OCI-LY1 (cell line): ENCODE data around the gene PLLP.

Source experiments
- H2AFZ ChIP-seq: fragments of 200-600 bp; sonication (generic), shearing (Covaris generic); 2 replicates; pipeline ENCODE4 v1.6.0; 2014; ENCODE audit warnings: antibody characterized with exemption, mild to moderate bottlenecking, low read length
- H3F3A ChIP-seq: fragments of 200-600 bp; sonication (generic), shearing (Covaris generic); 2 replicates; pipeline ENCODE4 v1.6.0; 2014; ENCODE audit warnings: mild to moderate bottlenecking, antibody characterized with exemption, low read length, moderate library complexity; ENCODE audit not compliant: insufficient read depth
- H3K27ac ChIP-seq: fragments of 200-600 bp; sonication (generic); 2 replicates; pipeline ENCODE4 v1.5.1; 2014; ENCODE audit warnings: low read length, mixed run types, mild to moderate bottlenecking, low read depth; ENCODE audit not compliant: poor library complexity, severe bottlenecking
- H3K27me3 ChIP-seq: fragments of 200-600 bp; sonication (generic); 2 replicates; pipeline ENCODE4 v1.6.0; 2014; ENCODE audit warnings: antibody characterized with exemption, mild to moderate bottlenecking, low read length, moderate library complexity; ENCODE audit not compliant: insufficient read depth
- H3K36me3 ChIP-seq: fragments of 200-600 bp; sonication (generic); 2 replicates; pipeline ENCODE4 v1.6.1; 2014; ENCODE audit warnings: mild to moderate bottlenecking, antibody characterized with exemption, low read length, moderate library complexity, mixed read lengths; ENCODE audit not compliant: insufficient read depth
- H3K4me1 ChIP-seq: fragments of 200-600 bp; sonication (generic); 2 replicates; pipeline ENCODE4 v1.5.1; 2014; ENCODE audit warnings: mild to moderate bottlenecking, low read length, moderate library complexity; ENCODE audit not compliant: insufficient read depth, severe bottlenecking
- H3K4me2 ChIP-seq: fragments of 200-600 bp; sonication (generic), shearing (Covaris generic); 2 replicates; pipeline ENCODE4 v1.6.1; 2014; ENCODE audit warnings: low read length
- H3K4me3 ChIP-seq: fragments of 200-600 bp; sonication (generic); 2 replicates; pipeline ENCODE4 v1.5.1; 2014; ENCODE audit warnings: low read length, low read depth, mild to moderate bottlenecking, mixed read lengths; ENCODE audit not compliant: poor library complexity, severe bottlenecking
- H3K79me2 ChIP-seq: fragments of 200-600 bp; shearing (Covaris generic); 2 replicates; pipeline ENCODE4 v1.6.1; 2016; ENCODE audit warnings: mixed run types, low read length, mixed read lengths; ENCODE audit not compliant: insufficient read depth
- H3K9ac ChIP-seq: fragments of 200-600 bp; sonication (generic), shearing (Covaris generic); 2 replicates; pipeline ENCODE4 v1.6.1; 2014; ENCODE audit warnings: mild to moderate bottlenecking, low read length, mixed read lengths
- H3K9me2 ChIP-seq: fragments of 200-600 bp; sonication (generic), shearing (Covaris generic); 2 replicates; pipeline ENCODE4 v1.6.1; 2014; ENCODE audit warnings: low read depth, mild to moderate bottlenecking, low read length, mixed read lengths
- H3K9me3 ChIP-seq: fragments of 200-600 bp; shearing (Covaris generic); 2 replicates; pipeline ENCODE4 v1.6.1; 2014; ENCODE audit warnings: low read length, mixed read lengths
- H4K20me1 ChIP-seq: fragments of 200-600 bp; sonication (generic), shearing (Covaris generic); 2 replicates; pipeline ENCODE4 v1.6.0; 2016; ENCODE audit warnings: mild to moderate bottlenecking, low read length; ENCODE audit not compliant: insufficient read depth
- CTCF ChIP-seq: fragments of 200-600 bp; sonication (generic), shearing (Covaris generic); IDR thresholded peaks from 2 replicates; pipeline ENCODE4 v1.5.1; 2017; ENCODE audit warnings: mild to moderate bottlenecking, antibody characterized with exemption, low read length, moderate library complexity, mixed read lengths
- EZH2 ChIP-seq: fragments of 200-600 bp; sonication (generic), shearing (Covaris generic); IDR thresholded peaks from 2 replicates; pipeline ENCODE4 v1.8.0; 2017; ENCODE audit warnings: borderline replicate concordance, mixed run types, mild to moderate bottlenecking, antibody characterized with exemption, low read length, moderate library complexity, mixed read lengths

The PLLP gene

GRCh38 chr16:57314161-57314785, 29.8 kb upstream of the PLLP start:
- no peaks in the 10 kb centered on the region for H3K4me1 ChIP-seq
- no peaks in the 10 kb centered on the region for H3K27me3 ChIP-seq
- no peak for TF ChIP-seq CTCF
- no peak for TF ChIP-seq EZH2
- H3K79me2 ChIP-seq = no peaks in the 10 kb centered on the region
- H3K4me3 ChIP-seq = no peak overlapping the region
- no peak overlapping the region for H2AFZ ChIP-seq
- no peak overlapping the region for H3K4me2 ChIP-seq
- no peaks in the 10 kb centered on the region for H3K36me3 ChIP-seq
- no peaks in the 10 kb centered on the region for H4K20me1 ChIP-seq
- no peaks in the 10 kb centered on the region for H3K9me2 ChIP-seq
- H3F3A ChIP-seq = no peaks in the 10 kb centered on the region
- H3K9me3 ChIP-seq = no peaks in the 10 kb centered on the region
- no peak overlapping the region for H3K27ac ChIP-seq
- H3K9ac ChIP-seq = no peak overlapping the region

- H3K27ac ChIP-seq = no peak overlapping the region
- no peaks in the 10 kb centered on the region for H3K4me1 ChIP-seq
Observed at GRCh38 chr16:57313509-57313908, 29.0 kb upstream of the PLLP start.

GRCh38 chr16:57310801-57311200, 26.3 kb upstream of the PLLP start:
- no peaks in the 10 kb centered on the region for H3K36me3 ChIP-seq
- peaks cover 6% of the 10 kb centered on the region; the same call in 1 of the 2 replicates for H3K27me3 ChIP-seq
- H3K27ac ChIP-seq = no peak overlapping the region
- TF ChIP-seq EZH2 (no peak), CTCF (no peak)
- no peak overlapping the region for H3K4me2 ChIP-seq
- H3F3A ChIP-seq = no peaks in the 10 kb centered on the region
- H3K4me3 ChIP-seq = no peak overlapping the region
- H4K20me1 ChIP-seq = no peaks in the 10 kb centered on the region
- no peaks in the 10 kb centered on the region for H3K9me2 ChIP-seq
- H3K79me2 ChIP-seq = no peaks in the 10 kb centered on the region
- no peak overlapping the region for H2AFZ ChIP-seq
- no peaks in the 10 kb centered on the region for H3K9me3 ChIP-seq
- no peak overlapping the region for H3K9ac ChIP-seq
- no peaks in the 10 kb centered on the region for H3K4me1 ChIP-seq

More at GRCh38 chr16:57313509-57313908, 29.0 kb upstream of the PLLP start:
- H3K27me3 ChIP-seq = no peaks in the 10 kb centered on the region
- no peak for TF ChIP-seq CTCF
- TF ChIP-seq EZH2 = no peak
- no peak overlapping the region for H3K9ac ChIP-seq
- H4K20me1 ChIP-seq = no peaks in the 10 kb centered on the region
- no peaks in the 10 kb centered on the region for H3K36me3 ChIP-seq
- H3K4me3 ChIP-seq = no peak overlapping the region
- no peaks in the 10 kb centered on the region for H3K79me2 ChIP-seq
- no peaks in the 10 kb centered on the region for H3K9me3 ChIP-seq
- no peak overlapping the region for H3K4me2 ChIP-seq
- no peaks in the 10 kb centered on the region for H3K9me2 ChIP-seq
- no peaks in the 10 kb centered on the region for H3F3A ChIP-seq
- H2AFZ ChIP-seq = no peak overlapping the region
